Fibroblast of the aortic adventitia (primary cell): ENCODE results near the gene TPI1. TPM values are rescaled to one million over a fixed set of nuclear protein-coding genes. Genes with fewer than 3 reads are reported as not detected.

Experiments
- DNase-seq: peaks from one replicate; pipeline ENCODE4 v3.0.0-alpha.2; 2010; ENCODE audit warnings: low read depth
- H3K4me3 ChIP-seq: 2 replicates; pipeline ENCODE4 v1.5.1; 2011; ENCODE audit warnings: low read depth, mild to moderate bottlenecking, control low read depth, low read length, moderate library complexity
- total RNA-seq: library from RNA; depleted of rRNA; stranded (reverse); fragments of >200 nt; gene quantifications from 2 replicates; pipeline ENCODE4 v1.2.3, GENCODE V29; 2012; ENCODE audit warnings: low replicate concordance
- TF ChIP-seq, protein P1 (sequence below): IDR thresholded peaks from 2 replicates; pipeline ENCODE4 v1.5.1; 2011; ENCODE audit warnings: mild to moderate bottlenecking, low read length, control low read depth, inconsistent platforms; ENCODE audit not compliant: insufficient read depth

The TPI1 gene
- total RNA-seq, 1 donor = 680 TPM

DNA sequence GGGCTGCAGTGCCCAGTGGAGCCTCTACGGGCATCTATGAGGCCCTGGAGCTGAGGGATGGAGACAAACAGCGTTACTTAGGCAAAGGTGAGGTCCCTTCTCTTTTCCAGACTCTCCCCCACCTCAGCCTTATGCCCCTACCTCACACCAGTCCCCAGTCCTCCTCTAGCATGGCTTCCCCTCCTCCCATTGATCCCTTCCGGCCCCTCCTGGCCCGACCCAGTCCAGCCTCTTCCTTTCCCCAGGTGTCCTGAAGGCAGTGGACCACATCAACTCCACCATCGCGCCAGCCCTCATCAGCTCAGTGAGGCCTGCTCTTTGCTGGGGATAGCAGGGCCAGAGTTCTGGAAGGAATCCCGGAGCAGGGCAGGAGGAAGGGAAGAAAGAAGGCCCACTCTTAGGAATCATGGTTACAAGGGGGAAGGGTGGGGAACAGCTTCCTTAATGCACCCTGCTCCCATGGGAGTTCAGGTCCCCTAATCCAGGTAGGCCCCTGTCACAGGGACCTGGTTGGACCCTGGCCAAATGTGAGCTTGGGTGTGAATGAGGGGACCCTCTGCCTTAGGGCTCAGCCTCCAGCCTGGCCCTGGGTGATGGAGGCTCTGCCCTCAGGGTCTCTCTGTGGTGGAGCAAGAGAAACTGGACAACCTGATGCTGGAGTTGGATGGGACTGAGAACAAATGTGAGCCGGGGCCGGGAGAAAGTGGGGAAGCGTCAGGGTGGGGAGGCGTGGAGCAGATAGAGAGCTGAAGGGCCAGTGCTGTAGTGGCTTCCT lies 49.3 kb downstream of the TPI1 start:
- no peak for DNase-seq
- no peak overlapping the region for H3K4me3 ChIP-seq
- TF ChIP-seq, protein P1, sequence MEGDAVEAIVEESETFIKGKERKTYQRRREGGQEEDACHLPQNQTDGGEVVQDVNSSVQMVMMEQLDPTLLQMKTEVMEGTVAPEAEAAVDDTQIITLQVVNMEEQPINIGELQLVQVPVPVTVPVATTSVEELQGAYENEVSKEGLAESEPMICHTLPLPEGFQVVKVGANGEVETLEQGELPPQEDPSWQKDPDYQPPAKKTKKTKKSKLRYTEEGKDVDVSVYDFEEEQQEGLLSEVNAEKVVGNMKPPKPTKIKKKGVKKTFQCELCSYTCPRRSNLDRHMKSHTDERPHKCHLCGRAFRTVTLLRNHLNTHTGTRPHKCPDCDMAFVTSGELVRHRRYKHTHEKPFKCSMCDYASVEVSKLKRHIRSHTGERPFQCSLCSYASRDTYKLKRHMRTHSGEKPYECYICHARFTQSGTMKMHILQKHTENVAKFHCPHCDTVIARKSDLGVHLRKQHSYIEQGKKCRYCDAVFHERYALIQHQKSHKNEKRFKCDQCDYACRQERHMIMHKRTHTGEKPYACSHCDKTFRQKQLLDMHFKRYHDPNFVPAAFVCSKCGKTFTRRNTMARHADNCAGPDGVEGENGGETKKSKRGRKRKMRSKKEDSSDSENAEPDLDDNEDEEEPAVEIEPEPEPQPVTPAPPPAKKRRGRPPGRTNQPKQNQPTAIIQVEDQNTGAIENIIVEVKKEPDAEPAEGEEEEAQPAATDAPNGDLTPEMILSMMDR = no peak

DNA sequence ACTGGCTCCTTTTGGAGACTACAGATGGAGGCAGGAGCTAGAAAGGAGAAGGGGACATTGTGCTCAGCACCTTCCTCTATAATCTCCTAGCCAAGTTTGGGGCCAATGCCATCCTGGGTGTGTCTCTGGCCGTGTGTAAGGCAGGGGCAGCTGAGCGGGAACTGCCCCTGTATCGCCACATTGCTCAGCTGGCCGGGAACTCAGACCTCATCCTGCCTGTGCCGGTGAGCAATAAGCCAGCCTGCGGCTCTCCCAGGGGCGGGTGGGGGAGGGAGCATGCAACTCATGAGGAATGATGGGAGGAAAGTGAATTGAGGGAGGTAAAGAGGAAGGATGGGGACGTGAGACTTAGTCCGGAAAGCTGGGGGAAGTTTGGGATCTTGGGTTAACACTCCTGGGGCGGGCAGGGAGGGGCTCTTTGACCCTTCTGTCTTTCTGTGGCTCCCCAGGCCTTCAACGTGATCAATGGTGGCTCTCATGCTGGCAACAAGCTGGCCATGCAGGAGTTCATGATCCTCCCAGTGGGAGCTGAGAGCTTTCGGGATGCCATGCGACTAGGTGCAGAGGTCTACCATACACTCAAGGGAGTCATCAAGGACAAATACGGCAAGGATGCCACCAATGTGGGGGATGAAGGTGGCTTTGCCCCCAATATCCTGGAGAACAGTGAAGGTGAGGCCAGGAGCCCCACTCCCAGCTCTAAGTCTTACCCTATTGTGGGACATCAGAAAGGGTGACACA lies 50.3 kb downstream of the TPI1 start:
- no peak overlapping the region for H3K4me3 ChIP-seq
- TF ChIP-seq, protein P1 = no peak
- no peak for DNase-seq

DNA sequence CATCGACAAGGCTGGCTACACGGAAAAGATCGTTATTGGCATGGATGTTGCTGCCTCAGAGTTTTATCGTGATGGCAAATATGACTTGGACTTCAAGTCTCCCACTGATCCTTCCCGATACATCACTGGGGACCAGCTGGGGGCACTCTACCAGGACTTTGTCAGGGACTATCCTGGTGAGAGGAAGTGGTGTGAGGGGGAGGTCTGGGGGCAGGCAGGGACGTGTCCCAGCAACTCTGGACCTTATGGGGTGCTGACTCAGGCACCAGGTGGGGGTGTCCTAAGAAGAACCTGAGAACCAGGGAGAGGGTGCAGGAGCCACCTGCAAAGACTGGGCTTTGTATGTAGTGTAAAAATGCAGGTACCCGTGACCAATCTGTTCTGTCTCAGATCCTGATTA lies 52.3 kb downstream of the TPI1 start:
- TF ChIP-seq, protein P1 = no peak
- no peak for DNase-seq
- no peak overlapping the region for H3K4me3 ChIP-seq

Other genes starting within 250 kb of the TPI1 start
- not detected in 2 replicates for gene LPAR5, start 231.6 kb upstream of the TPI1 start, total RNA-seq
- gene ACRBP, start 220.1 kb upstream of the TPI1 start, total RNA-seq = 0.36 and 0.49 TPM in 2 replicates
- gene ING4, start 204.4 kb upstream of the TPI1 start, total RNA-seq = 34.1 and 51.2 TPM in 2 replicates
- 17.7 and 29.5 TPM in 2 replicates for gene ZNF384, start 178.2 kb upstream of the TPI1 start, total RNA-seq
- 0.45 TPM in 1 of 2 replicates, not detected in the other for gene PIANP, start 166.7 kb upstream of the TPI1 start, total RNA-seq
- gene COPS7A, start 143.5 kb upstream of the TPI1 start, total RNA-seq = 71.1 and 86.0 TPM in 2 replicates
- gene MLF2, start 114.4 kb upstream of the TPI1 start, total RNA-seq = 29.5 and 104 TPM in 2 replicates
- 61.6 and 575 TPM in 2 replicates for gene PTMS, start 101.2 kb upstream of the TPI1 start, total RNA-seq
- gene LAG3, start 95.0 kb upstream of the TPI1 start, total RNA-seq = 0.16 TPM in 1 of 2 replicates, not detected in the other
- gene CD4, start 78.0 kb upstream of the TPI1 start, total RNA-seq = 1.6 TPM in 1 of 2 replicates, not detected in the other
- gene GPR162, start 45.7 kb upstream of the TPI1 start, total RNA-seq = 2.6 and 3.5 TPM in 2 replicates
- 53.9 and 188 TPM in 2 replicates for gene P3H3, start 39.1 kb upstream of the TPI1 start, total RNA-seq
- 3.4 TPM in 2 replicates for gene GNB3, start 26.6 kb upstream of the TPI1 start, total RNA-seq
- 23.5 TPM in 1 of 2 replicates, not detected in the other for gene CDCA3, start 16.2 kb upstream of the TPI1 start, total RNA-seq
- gene USP5, start 15.4 kb upstream of the TPI1 start, total RNA-seq = 84.0 and 140 TPM in 2 replicates
- gene SPSB2, start 5.8 kb downstream of the TPI1 start, total RNA-seq = 3.3 and 8.0 TPM in 2 replicates
- gene LRRC23, start 37.3 kb downstream of the TPI1 start, total RNA-seq = 7.0 and 62.6 TPM in 2 replicates
- gene ENO2, start 47.0 kb downstream of the TPI1 start, total RNA-seq = 8.7 and 12.7 TPM in 2 replicates
- gene ATN1, start 60.4 kb downstream of the TPI1 start, total RNA-seq = 13.6 and 13.8 TPM in 2 replicates
- gene RNU7-1, start 76.3 kb downstream of the TPI1 start, total RNA-seq = not detected in 2 replicates
- 100 and 156 TPM in 2 replicates for gene C12orf57, start 76.5 kb downstream of the TPI1 start, total RNA-seq
- not detected in 2 replicates for gene PTPN6, start 83.8 kb downstream of the TPI1 start, total RNA-seq
- 71.5 and 181 TPM in 2 replicates for gene PHB2, start 103.1 kb downstream of the TPI1 start, total RNA-seq
- 26.0 and 26.8 TPM in 2 replicates for gene EMG1, start 103.4 kb downstream of the TPI1 start, total RNA-seq
- gene LPCAT3, start 150.9 kb downstream of the TPI1 start, total RNA-seq = 5.7 and 10.6 TPM in 2 replicates
- gene C1S, start 193.2 kb downstream of the TPI1 start, total RNA-seq = 516 and 790 TPM in 2 replicates
- 237 and 528 TPM in 2 replicates for gene C1R, start 224.9 kb downstream of the TPI1 start, total RNA-seq
- gene C1RL, start 241.7 kb downstream of the TPI1 start, total RNA-seq = 39.2 and 50.6 TPM in 2 replicates